HL-60 (cell line): Measurements from ENCODE around the gene REXO5.

ENCODE experiments used
- DNase-seq, 2 experiments: peaks; one replicate each; pipeline ENCODE4 v3.0.0-alpha.2; 2010 to 2020; ENCODE audit warnings: low read depth in 1 of 2, low spot score in 1 of 2
- H3K27ac ChIP-seq: fragments of 250-450 bp; sonication (Bioruptor Pico); replicated peaks from 2 replicates; pipeline ENCODE4 v1.5.1; 2020; ENCODE audit warnings: mild to moderate bottlenecking, moderate library complexity
- H3K27me3 ChIP-seq: fragments of 250-450 bp; sonication (Bioruptor Pico); 2 replicates; pipeline ENCODE4 v1.5.1; 2021; ENCODE audit warnings: mild to moderate bottlenecking, moderate library complexity; ENCODE audit not compliant: insufficient read depth, poor library complexity, severe bottlenecking
- H3K4me3 ChIP-seq: replicated peaks from 2 replicates; pipeline ENCODE4 v1.5.1; 2011; ENCODE audit warnings: mild to moderate bottlenecking, control low read depth, low read length; ENCODE audit not compliant: insufficient read depth
- CTCF ChIP-seq: IDR thresholded peaks from one replicate; pipeline ENCODE4 v1.5.1; 2011; ENCODE audit warnings: low read length, control low read depth, inconsistent platforms; ENCODE audit not compliant: insufficient read depth
- GABPA ChIP-seq: IDR thresholded peaks from 2 replicates; pipeline ENCODE4 v1.6.1; 2012; ENCODE audit warnings: low read depth
- POLR2AphosphoS5 ChIP-seq: IDR thresholded peaks from 2 replicates; pipeline ENCODE4 v1.6.1; 2012; ENCODE audit warnings: low read depth
- REST ChIP-seq: IDR thresholded peaks from 2 replicates; pipeline ENCODE4 v1.6.1; 2012; ENCODE audit warnings: low read depth; ENCODE audit not compliant: insufficient replicate concordance
- SPI1 ChIP-seq: IDR thresholded peaks from 2 replicates; pipeline ENCODE4 v1.6.1; 2012; ENCODE audit warnings: low read depth, mild to moderate bottlenecking, borderline replicate concordance

Gene REXO5

GRCh38 chr16:20798364-20798763 lies 8.0 kb upstream of the REXO5 start:
- no peak for TF ChIP-seq GABPA
- TF ChIP-seq REST = no peak
- no peak for TF ChIP-seq POLR2AphosphoS5
- no peak for TF ChIP-seq CTCF
- no peak for TF ChIP-seq SPI1
- H3K27me3 ChIP-seq = no peaks in the 10 kb centered on the region
- no peak for DNase-seq
- no peak overlapping the region for H3K4me3 ChIP-seq
- no peak overlapping the region for H3K27ac ChIP-seq

GRCh38 chr16:20799599-20799998 lies 6.7 kb upstream of the REXO5 start:
- Histone ChIP-seq H3K27ac (no peak overlapping the region), H3K4me3 (no peak overlapping the region), H3K27me3 (no peaks in the 10 kb centered on the region)
- TF ChIP-seq CTCF (peak; percentile 32), SPI1 (no peak), POLR2AphosphoS5 (no peak)
- DNase-seq = no peak

GRCh38 chr16:20801278-20801677 lies 5.0 kb upstream of the REXO5 start:
- no peaks in the 10 kb centered on the region for H3K27me3 ChIP-seq
- no peak for DNase-seq
- H3K4me3 ChIP-seq = no peak overlapping the region
- TF ChIP-seq GABPA (no peak), REST (no peak), SPI1 (no peak)
- H3K27ac ChIP-seq = no peak overlapping the region

DNA sequence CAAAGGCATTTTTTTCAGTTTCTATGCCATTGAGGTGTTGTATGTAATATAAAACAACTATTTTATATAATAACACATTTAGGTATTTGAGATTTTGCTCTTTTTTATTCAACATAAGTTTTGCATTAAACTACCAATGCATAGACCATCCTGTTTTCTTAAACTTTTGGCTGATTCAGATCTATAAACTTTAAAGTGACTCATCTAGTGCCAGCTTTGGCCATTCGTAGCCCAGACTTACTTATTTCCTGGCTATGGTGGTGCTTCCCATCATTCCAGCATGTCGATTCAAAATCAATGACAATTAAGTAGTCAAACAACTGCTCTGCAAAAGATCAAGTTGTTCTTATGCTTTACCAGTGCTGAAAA lies 3.2 kb upstream of the REXO5 start:
- no peaks in the 10 kb centered on the region for H3K27me3 ChIP-seq
- TF ChIP-seq POLR2AphosphoS5 (no peak), REST (no peak), CTCF (no peak), SPI1 (no peak), GABPA (no peak)
- no peak overlapping the region for H3K4me3 ChIP-seq
- no peak for DNase-seq
- H3K27ac ChIP-seq = no peak overlapping the region
